Osteoblast (primary cell): ENCODE data around the gene RHBDD1. TPM values are rescaled to one million over a fixed set of nuclear protein-coding genes. Genes with fewer than 3 reads are reported as not detected.

Source experiments
- DNase-seq: peaks from one replicate; pipeline ENCODE4 v3.0.0; 2011; ENCODE audit warnings: low spot score, mixed read lengths; ENCODE audit not compliant: insufficient read length; ENCODE audit errors: missing footprints
- H2AFZ ChIP-seq: 2 replicates; pipeline ENCODE4 v1.6.0; 2011; ENCODE audit warnings: mild to moderate bottlenecking, low read length
- H3K27ac ChIP-seq: 2 replicates; pipeline ENCODE4 v1.5.1; 2011; ENCODE audit warnings: mild to moderate bottlenecking, low read depth, low read length, moderate library complexity
- H3K27me3 ChIP-seq: 2 replicates; pipeline ENCODE4 v1.6.0; 2012; ENCODE audit warnings: mild to moderate bottlenecking, control low read depth, inconsistent platforms, low read length, moderate library complexity; ENCODE audit not compliant: insufficient read depth
- H3K36me3 ChIP-seq: 2 replicates; pipeline ENCODE4 v1.5.1; 2011; ENCODE audit warnings: mild to moderate bottlenecking, low read length, control low read depth, moderate library complexity; ENCODE audit not compliant: insufficient read depth
- H3K4me1 ChIP-seq: 2 replicates; pipeline ENCODE4 v1.5.1; 2011; ENCODE audit warnings: mild to moderate bottlenecking, low read length, control low read depth, moderate library complexity; ENCODE audit not compliant: insufficient read depth
- H3K4me2 ChIP-seq: 2 replicates; pipeline ENCODE4 v1.6.0; 2011; ENCODE audit warnings: mild to moderate bottlenecking, low read length; ENCODE audit not compliant: insufficient read depth
- H3K4me3 ChIP-seq: fragments of 200-600 bp; sonication (generic); 3 replicates; pipeline ENCODE4 v1.5.1; 2012; ENCODE audit warnings: mild to moderate bottlenecking, low read length, inconsistent platforms; ENCODE audit not compliant: insufficient read depth
- H3K79me2 ChIP-seq: 2 replicates; pipeline ENCODE4 v1.6.0; 2012; ENCODE audit warnings: mild to moderate bottlenecking, low read length, control low read depth, inconsistent platforms; ENCODE audit not compliant: insufficient read depth
- H3K9me3 ChIP-seq: 2 replicates; pipeline ENCODE4 v1.5.1; 2011; ENCODE audit warnings: low read depth, low read length, control low read depth
- H4K20me1 ChIP-seq: 2 replicates; pipeline ENCODE4 v1.6.0; 2012; ENCODE audit warnings: mild to moderate bottlenecking, low read length, control low read depth; ENCODE audit not compliant: insufficient read depth
- small RNA-seq: library from RNA; depleted of rRNA; stranded (forward); fragments of <200 nt; gene quantifications from one replicate; pipeline ENCODE3, GENCODE V24; 2012
- total RNA-seq: library from RNA; depleted of rRNA; stranded (reverse); fragments of >200 nt; gene quantifications from 2 replicates; pipeline ENCODE4 v1.2.3, GENCODE V29; 2012
- TF ChIP-seq, protein P1 (sequence below): IDR thresholded peaks from 2 replicates; pipeline ENCODE4 v1.5.1; 2011; ENCODE audit warnings: mild to moderate bottlenecking, low read depth, low read length, moderate library complexity; ENCODE audit errors: extremely low read depth

Gene RHBDD1
- total RNA-seq, 1 donor = 25.3 TPM

DNA sequence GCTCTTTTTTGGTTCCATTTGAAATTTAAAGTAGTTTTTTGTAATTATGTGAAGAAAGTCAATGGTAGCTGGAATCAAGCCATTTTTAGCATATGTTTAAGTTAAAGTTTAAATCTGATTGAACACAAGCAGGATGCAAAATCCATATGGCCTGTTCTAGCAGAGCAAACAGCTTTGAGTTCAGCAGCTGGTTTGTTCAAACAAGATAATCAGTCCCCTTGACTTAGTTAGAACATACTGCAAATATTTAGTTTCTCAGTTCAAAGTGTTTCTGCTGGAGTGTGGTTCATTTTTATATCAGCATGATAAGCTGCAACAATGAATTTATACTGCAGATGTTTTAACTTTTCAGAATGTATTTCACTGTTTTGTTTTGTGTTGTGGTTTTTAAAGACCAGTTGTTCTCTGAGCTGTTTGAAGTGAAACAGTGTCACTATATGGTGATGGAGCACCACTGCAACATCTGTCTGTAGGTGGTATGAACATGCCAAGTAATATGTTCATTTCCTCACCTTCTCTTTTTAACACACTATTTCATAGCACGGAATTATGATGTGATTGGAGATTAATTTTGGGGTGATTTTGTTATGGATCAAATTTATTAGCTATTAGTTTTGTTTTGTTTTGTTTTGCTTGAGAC lies 202.8 kb downstream of the RHBDD1 start:
- H3K79me2 ChIP-seq = no peaks in the 10 kb centered on the region
- no peak for DNase-seq
- peaks cover 5% of the 10 kb centered on the region for H3K27me3 ChIP-seq
- H3K4me2 ChIP-seq = no peak overlapping the region
- TF ChIP-seq, protein P1, sequence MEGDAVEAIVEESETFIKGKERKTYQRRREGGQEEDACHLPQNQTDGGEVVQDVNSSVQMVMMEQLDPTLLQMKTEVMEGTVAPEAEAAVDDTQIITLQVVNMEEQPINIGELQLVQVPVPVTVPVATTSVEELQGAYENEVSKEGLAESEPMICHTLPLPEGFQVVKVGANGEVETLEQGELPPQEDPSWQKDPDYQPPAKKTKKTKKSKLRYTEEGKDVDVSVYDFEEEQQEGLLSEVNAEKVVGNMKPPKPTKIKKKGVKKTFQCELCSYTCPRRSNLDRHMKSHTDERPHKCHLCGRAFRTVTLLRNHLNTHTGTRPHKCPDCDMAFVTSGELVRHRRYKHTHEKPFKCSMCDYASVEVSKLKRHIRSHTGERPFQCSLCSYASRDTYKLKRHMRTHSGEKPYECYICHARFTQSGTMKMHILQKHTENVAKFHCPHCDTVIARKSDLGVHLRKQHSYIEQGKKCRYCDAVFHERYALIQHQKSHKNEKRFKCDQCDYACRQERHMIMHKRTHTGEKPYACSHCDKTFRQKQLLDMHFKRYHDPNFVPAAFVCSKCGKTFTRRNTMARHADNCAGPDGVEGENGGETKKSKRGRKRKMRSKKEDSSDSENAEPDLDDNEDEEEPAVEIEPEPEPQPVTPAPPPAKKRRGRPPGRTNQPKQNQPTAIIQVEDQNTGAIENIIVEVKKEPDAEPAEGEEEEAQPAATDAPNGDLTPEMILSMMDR = no peak
- H3K4me1 ChIP-seq = no peaks in the 10 kb centered on the region
- no peak overlapping the region for H2AFZ ChIP-seq
- H3K27ac ChIP-seq = no peak overlapping the region
- H3K36me3 ChIP-seq = no peaks in the 10 kb centered on the region
- H3K9me3 ChIP-seq = no peaks in the 10 kb centered on the region
- H4K20me1 ChIP-seq = no peaks in the 10 kb centered on the region
- H3K4me3 ChIP-seq = no peak overlapping the region

DNA sequence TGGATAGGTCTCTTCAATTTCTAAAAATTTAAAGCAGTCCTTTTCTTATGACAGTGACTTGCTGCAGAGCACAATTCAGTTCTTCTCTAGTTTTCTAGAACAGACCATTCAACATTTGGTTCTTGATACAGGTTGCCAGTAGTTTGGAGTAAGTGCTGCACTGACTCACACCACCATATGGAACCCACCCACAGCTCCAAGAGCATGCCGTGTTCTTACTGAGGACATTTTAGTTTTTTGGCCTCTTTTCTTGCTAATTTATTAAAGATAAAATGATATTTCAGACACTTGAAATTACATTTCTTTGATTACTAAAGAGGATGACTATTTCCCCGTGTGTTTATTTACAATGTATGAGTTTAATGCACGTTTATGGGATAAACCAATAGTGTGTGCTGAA lies 208.1 kb downstream of the RHBDD1 start:
- no peak overlapping the region for H3K27ac ChIP-seq
- H3K9me3 ChIP-seq = no peaks in the 10 kb centered on the region
- H3K27me3 ChIP-seq = peaks cover 2% of the 10 kb centered on the region
- DNase-seq = no peak
- H4K20me1 ChIP-seq = no peaks in the 10 kb centered on the region
- H3K4me1 ChIP-seq = no peaks in the 10 kb centered on the region
- H3K36me3 ChIP-seq = no peaks in the 10 kb centered on the region
- no peak overlapping the region for H3K4me2 ChIP-seq
- TF ChIP-seq, protein P1 = no peak
- no peak overlapping the region for H3K4me3 ChIP-seq
- H2AFZ ChIP-seq = no peak overlapping the region
- H3K79me2 ChIP-seq = no peaks in the 10 kb centered on the region

Small RNA genes lying within 50 kb of the gene (small RNA-seq; reads per million reads assigned to genes)
- not detected for gene RF00554

Other genes with a start within 250 kb of the RHBDD1 start
- gene IRS1, start 36.2 kb upstream of the RHBDD1 start, total RNA-seq = 24.5 and 27.9 TPM in 2 replicates